Midbrain (tissue), 1 donor: ENCODE data around the gene AZIN2.
A peak's percentile ranks its signal among the peaks of the same experiment; 100 is the strongest.
"Not testable (repeated sequence)": the region's sequence is repeated elsewhere in the genome, so short reads cannot be mapped to it uniquely, and the experiment has no call there.

Experiments
- DNase-seq: peaks from one replicate; lab custom pipeline; 2025; lab: John Stamatoyannopoulos, UW

The AZIN2 gene

GRCh38 chr1:33127001-33127823, 46.3 kb downstream of the AZIN2 start:
- peak; percentile 99 for DNase-seq

DNA sequence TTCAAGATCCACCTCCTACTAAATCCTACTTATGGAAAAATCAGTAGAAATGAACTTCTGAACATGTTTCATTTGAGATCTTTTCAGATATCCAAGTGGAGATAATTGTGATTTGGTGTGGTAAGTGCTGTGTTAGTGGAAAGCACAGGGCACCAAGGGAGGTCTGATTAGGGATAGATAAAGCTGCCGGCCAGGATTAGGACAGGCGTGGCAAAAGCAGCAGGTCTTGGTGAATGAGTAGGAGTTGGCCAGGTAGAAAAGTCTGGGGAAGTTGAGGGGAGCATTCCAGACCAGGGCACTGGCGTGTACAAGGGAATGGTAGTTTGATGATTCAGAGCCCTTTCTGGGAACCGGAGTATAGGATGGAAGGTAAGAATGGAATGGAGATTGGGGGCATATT, 47.8 kb downstream of the AZIN2 start:
- no peak for DNase-seq

- no peak for DNase-seq
Observed at GRCh38 chr1:33130297-33130696, 49.3 kb downstream of the AZIN2 start.

DNA sequence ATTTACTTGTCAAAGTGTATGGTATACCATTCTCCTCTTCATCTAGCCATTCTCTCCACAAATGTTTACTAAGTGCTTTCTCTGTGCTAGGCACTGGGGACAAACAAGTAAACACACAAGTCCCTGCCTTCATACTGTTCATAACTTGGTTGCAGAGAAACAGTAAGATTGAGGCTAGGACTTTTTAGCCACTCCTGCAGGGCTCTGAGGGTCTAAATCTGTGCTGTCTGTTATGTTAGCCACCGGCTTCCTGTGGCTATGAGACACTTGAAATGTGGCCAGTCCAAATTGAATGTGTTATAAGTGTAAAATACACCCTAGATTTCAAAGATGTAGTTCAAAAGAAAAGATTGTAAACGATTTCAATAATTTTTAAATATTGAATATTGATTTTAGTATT, 50.2 kb downstream of the AZIN2 start:
- no peak for DNase-seq

- no peak for DNase-seq
Observed at GRCh38 chr1:33132549-33132948, 51.6 kb downstream of the AZIN2 start.

DNA sequence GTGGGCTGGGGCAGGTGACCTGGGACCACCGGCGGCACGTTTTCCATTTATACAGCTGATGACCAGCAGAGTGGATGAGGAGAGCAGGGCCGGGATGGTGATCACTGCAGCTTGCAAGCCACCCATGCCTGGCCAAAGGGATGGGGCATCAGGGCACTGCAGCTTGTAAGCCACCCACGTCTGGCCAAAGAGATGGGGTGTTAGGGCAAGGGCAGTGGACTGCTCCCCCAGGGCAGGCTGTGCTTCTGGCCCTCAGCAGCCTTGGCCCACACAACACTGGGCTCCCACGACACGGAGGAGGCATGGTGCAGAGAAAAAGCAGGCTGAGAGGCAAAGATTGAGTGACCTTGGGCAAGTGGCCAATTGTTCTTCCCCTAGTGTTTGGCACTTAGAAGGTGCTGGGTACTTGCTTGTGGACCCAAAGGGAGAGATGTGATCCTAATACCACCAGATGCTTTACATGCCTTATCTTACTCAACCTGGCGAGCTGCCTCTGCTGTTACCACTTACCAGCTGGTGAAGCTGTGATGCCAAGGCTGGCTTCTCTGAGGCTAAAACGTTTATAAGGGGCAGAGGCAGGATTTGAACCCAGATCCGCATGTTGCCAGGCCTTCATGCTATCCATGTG, 52.6 kb downstream of the AZIN2 start:
- no peak for DNase-seq

GRCh38 chr1:33136041-33136440, 55.1 kb downstream of the AZIN2 start:
- not testable (repeated sequence) for DNase-seq

DNA sequence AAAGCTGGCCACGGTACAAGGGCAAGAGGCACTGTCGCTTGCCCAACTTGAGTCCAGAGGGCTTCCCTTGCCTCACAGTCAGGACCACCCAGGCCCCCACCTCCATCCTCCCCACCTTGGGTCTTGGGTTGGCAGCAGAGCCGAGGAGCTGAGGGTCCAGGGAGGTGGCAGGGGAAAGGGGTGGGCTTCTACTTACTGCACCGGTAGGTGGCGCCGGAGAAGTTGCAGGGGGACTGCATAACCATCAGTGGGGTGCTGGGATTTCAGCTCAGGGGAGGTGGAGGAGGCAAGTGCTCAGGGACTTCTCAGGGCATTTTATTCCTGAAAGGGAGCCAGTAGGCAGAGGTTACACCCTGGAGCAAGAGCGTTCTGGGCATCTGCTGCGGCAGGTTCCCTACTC, 56.8 kb downstream of the AZIN2 start:
- peak; percentile 51 for DNase-seq

GRCh38 chr1:33140153-33141149, 59.5 kb downstream of the AZIN2 start:
- DNase-seq, result no peak

GRCh38 chr1:33141216-33141615, 60.3 kb downstream of the AZIN2 start:
- no peak for DNase-seq

DNA sequence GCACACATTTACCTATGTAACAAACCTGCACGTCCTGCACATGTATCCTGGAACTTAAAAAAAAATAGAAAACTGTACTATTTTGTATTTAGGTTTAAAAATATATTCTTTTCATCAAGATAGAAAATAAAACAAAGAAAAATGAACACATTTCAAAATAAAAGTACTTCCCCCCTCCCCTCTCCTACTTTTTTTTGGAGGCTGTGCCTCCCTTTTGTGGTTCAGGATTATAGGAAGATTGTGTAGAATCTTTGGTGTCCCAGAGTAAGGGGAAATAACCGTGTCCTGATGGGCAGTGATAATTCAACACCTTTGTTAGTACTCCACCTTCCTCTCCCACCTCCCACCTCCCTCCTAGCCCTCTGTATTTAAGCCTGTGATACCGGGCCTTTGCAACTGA, 60.8 kb downstream of the AZIN2 start:
- no peak for DNase-seq

DNA sequence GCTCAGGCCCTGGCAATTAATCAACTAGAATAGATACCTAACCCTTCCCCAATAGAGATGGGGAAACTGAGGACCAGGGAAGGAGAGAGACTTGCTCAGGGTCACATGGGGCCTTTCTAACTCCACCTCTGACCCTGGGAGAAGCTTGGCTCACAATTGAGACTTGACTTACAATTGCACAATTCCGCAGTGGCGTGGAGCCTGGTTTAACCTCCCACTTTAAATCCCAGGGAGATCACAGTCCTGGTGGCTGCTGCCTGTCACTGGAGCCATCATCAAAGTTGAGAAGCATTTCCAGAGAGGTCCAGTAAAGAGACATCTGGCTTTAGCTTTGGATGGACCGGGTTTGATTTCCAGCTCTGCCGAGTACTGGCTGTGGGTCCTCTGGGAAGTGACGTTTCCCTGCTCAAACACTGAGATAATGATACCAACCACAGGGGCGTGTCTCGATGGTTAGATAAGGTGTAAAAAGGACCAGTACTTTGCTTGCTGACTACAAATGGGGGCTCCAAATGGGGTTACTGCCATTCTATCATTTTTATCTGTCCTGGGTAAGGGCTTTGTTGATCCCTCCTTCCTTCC, 61.6 kb downstream of the AZIN2 start:
- no peak for DNase-seq

DNA sequence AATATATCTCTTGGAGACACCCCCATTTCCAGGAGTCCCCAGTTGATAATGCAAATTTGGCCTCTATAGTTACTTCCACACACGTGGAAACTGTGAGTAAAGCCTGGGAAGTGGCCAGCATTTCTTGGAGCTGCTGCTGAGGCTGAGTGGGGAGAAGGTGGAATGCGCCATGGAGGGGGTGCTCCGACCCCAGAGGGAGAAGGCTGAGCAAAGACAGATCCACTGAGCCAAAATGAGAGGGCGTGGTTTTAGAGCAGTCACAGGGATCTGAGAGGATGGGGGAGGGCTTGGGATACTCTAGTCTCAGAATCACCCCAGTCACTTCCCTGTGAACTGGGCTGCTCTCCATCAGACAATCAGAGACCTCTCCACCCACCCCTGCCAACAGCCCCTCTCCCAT, 62.2 kb downstream of the AZIN2 start:
- DNase-seq, result no peak

GRCh38 chr1:33143698-33144097, 62.7 kb downstream of the AZIN2 start:
- no peak for DNase-seq

GRCh38 chr1:33146003-33146402, 65.0 kb downstream of the AZIN2 start:
- no peak for DNase-seq

GRCh38 chr1:33147275-33147996, 66.5 kb downstream of the AZIN2 start:
- DNase-seq, result no peak

DNA sequence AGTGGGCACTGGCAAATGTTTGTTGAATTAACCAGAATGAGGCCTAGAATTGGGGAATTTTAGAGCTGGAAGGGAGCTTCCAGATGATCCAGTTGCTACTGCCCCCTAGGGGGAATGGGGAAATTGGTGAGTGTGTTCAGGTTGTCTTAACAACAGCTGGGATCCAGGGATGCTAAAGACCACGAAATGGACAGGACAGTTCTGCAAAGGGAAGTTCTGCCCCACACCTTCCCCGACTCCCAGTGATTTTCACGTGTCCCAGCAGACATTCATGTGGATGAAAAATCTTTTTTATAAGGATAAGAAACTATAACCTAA, 67.0 kb downstream of the AZIN2 start:
- no peak for DNase-seq

DNA sequence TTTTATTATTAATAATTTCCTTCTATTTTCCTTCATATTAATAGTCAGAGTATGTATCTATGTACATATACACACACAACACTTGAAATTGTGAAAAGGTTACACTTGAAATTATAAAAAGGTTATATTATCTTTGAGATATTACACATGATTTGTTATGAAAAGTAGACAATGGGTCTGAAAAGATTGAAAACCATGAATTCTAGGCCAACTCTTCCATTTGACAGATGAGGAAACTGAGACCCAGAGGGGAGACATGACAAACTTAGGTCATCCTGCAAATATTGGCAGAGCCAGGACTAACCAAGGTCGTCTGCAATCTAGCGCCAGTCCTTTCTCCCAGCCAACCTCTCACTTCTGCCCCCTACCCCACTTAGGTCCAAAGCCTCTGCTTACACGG, 67.7 kb downstream of the AZIN2 start:
- no peak for DNase-seq

- DNase-seq, result no peak
Observed at GRCh38 chr1:33149453-33150190, 68.7 kb downstream of the AZIN2 start.

GRCh38 chr1:33150522-33150921, 69.6 kb downstream of the AZIN2 start:
- no peak for DNase-seq

DNA sequence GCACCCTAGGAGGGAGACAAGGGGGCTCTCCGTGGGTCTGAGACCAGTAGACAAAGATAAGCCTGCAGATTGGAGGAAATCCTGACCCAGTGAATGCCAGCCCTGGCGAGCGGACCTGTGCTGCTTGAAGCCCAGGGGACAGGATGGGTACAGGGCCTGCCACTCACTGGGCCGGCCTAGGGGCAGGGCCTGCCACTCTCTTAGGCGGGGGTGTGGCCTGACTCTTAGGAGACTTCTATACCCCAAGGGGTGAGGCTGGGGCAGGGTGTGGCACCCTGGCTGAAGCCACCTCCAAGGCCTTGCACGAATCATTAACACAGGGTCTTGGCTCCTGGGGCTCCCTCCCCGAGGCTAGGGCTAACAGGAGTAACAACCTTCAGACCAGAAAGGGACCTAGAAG, 70.2 kb downstream of the AZIN2 start:
- no peak for DNase-seq
